PFSK-1 (cell line): Measurements from ENCODE around the gene TSGA10.

Experiments
- FOXP2 ChIP-seq: optimal IDR thresholded peaks from 2 replicates; pipeline ENCODE3; 2011; ENCODE audit warnings: borderline replicate concordance, control low read depth, inconsistent platforms; ENCODE audit not compliant: insufficient read depth; ENCODE audit errors: extremely low read length, extremely low read depth
- POLR2AphosphoS5 ChIP-seq: IDR thresholded peaks from 2 replicates; pipeline ENCODE4 v1.6.1; 2012; ENCODE audit warnings: low read depth, mild to moderate bottlenecking, control low read depth, low read length, moderate library complexity
- SIN3A ChIP-seq: IDR thresholded peaks from 2 replicates; pipeline ENCODE4 v1.6.1; 2012; ENCODE audit warnings: mild to moderate bottlenecking, low read length, moderate library complexity, borderline replicate concordance; ENCODE audit not compliant: insufficient read depth
- TAF1 ChIP-seq: IDR thresholded peaks from 2 replicates; pipeline ENCODE4 v1.6.1; 2012; ENCODE audit warnings: low read length, control low read depth, borderline replicate concordance; ENCODE audit not compliant: insufficient read depth
- TF ChIP-seq, protein P1 (sequence below), 2 experiments: IDR thresholded peaks; 2 replicates each; pipeline versions ENCODE4 v1.6.1 to v1.8.0; 2011 to 2012; ENCODE audit warnings: low read depth in 2 of 2, low read length in 2 of 2, control low read depth in 1 of 2, inconsistent platforms in 1 of 2, mild to moderate bottlenecking in 1 of 2, moderate library complexity in 1 of 2; ENCODE audit not compliant: insufficient read depth in 1 of 2

The TSGA10 gene

DNA sequence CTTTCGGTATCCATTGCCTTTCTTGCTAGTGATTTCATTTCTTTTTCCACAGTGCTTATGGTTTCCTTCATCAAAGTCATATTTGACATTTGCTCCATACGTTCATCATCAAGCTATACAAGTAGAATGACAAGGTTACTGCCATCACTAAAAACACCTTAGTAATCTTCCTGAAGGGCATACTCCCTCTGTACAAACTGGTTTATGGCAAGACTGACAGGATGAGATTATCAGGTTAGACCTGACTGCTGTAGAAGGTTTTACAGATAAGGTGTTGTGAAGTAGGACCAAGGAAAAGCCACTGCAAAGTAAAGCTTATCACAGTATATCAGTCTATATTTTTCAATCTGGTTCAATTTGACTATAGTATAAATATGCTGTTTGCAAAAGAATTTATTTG, 50.7 kb downstream of the TSGA10 start:
- no peak for TF ChIP-seq SIN3A
- TF ChIP-seq POLR2AphosphoS5 = no peak
- TF ChIP-seq, protein P1, sequence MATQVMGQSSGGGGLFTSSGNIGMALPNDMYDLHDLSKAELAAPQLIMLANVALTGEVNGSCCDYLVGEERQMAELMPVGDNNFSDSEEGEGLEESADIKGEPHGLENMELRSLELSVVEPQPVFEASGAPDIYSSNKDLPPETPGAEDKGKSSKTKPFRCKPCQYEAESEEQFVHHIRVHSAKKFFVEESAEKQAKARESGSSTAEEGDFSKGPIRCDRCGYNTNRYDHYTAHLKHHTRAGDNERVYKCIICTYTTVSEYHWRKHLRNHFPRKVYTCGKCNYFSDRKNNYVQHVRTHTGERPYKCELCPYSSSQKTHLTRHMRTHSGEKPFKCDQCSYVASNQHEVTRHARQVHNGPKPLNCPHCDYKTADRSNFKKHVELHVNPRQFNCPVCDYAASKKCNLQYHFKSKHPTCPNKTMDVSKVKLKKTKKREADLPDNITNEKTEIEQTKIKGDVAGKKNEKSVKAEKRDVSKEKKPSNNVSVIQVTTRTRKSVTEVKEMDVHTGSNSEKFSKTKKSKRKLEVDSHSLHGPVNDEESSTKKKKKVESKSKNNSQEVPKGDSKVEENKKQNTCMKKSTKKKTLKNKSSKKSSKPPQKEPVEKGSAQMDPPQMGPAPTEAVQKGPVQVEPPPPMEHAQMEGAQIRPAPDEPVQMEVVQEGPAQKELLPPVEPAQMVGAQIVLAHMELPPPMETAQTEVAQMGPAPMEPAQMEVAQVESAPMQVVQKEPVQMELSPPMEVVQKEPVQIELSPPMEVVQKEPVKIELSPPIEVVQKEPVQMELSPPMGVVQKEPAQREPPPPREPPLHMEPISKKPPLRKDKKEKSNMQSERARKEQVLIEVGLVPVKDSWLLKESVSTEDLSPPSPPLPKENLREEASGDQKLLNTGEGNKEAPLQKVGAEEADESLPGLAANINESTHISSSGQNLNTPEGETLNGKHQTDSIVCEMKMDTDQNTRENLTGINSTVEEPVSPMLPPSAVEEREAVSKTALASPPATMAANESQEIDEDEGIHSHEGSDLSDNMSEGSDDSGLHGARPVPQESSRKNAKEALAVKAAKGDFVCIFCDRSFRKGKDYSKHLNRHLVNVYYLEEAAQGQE (IDR thresholded peaks at IDR 0.05; ENCODE audit: insufficient read depth in 1 of 2, low read depth in 2 of 2, low read length in 2 of 2) = no peak

DNA sequence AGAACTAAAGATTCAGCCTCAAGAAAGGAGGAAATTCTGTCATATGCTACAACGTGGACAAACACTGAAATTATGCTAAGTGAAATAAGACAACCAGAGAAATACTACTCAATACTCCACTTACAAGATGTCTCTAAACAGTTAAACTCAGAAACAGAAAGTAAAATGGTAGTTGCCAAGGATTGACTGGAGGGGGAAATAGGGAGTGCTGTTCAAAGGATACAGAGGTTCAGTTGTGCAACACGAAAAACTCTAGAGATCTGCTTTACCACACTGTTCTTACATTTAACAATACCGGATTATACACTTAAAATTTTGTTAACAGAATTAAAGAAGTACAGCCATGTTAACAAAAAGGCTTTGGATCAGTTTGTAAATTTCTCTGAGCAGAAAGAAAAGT, 53.0 kb downstream of the TSGA10 start:
- no peak for TF ChIP-seq POLR2AphosphoS5
- no peak for TF ChIP-seq TAF1
- no peak for TF ChIP-seq FOXP2
- TF ChIP-seq, protein P1 (IDR thresholded peaks at IDR 0.05; ENCODE audit: insufficient read depth in 1 of 2, low read depth in 2 of 2, low read length in 2 of 2) = no peak
- TF ChIP-seq SIN3A = no peak

DNA sequence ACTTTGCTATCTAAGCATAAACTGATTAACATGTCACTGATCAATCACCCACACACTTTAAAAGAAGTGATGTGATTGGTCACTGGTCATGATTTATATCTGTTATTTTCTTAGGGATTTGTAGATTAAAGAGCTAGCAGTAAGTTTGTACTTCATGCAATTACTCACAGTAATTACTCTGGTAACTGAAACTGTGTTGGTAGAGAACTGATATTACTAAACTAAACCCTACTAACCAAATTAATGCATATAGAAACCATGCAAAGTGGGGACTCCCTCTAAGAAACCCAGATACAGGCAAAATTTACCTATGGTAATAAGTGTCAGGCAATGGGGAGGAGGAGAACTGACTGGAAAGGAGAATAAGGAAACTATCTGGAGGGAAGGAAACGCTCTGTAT, 58.0 kb downstream of the TSGA10 start:
- TF ChIP-seq POLR2AphosphoS5 (no peak), FOXP2 (no peak), SIN3A (no peak), TAF1 (no peak)
- TF ChIP-seq, protein P1 (IDR thresholded peaks at IDR 0.05; ENCODE audit: insufficient read depth in 1 of 2, low read depth in 2 of 2, low read length in 2 of 2) = no peak

DNA sequence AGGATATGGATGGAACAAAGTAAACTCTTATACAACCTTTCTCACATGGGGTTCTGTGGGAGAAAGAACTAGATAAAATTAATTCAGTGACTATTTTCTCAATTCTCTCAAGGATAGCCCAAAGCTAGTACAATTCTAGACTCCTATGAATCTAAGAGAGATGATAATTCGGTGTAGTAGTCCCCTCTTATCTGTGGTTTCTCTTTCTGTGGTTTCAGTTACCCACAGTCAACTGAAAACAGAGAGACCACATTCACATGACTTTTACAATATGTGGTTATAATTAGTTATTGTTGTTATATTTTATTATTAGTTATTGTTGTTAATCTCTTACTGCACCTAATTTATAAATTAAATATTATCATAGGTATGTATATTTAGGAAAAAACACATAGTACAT, 66.7 kb downstream of the TSGA10 start:
- no peak for TF ChIP-seq POLR2AphosphoS5

DNA sequence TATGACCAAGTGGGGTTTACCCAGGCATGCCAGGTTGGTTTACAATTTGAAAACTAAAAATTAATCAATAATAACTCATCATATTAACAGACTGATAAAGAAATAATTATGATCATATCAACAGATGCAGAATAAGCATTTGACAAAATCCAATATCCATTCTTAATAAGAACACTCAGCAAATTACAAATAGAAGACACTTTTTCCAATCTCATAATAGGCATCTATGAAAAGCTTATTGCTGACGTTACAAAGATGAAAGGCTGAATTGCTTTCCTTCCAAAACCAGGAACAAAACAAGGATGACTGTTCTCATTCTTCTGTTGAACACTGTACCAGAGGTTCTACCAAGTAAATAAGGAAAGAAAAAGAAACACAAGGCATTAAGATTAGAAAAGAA, 68.4 kb downstream of the TSGA10 start:
- TF ChIP-seq SIN3A = no peak
- TF ChIP-seq, protein P1 (IDR thresholded peaks at IDR 0.05; ENCODE audit: insufficient read depth in 1 of 2, low read depth in 2 of 2, low read length in 2 of 2) = no peak
- no peak for TF ChIP-seq FOXP2
- TF ChIP-seq TAF1 = no peak
- TF ChIP-seq POLR2AphosphoS5 = no peak

DNA sequence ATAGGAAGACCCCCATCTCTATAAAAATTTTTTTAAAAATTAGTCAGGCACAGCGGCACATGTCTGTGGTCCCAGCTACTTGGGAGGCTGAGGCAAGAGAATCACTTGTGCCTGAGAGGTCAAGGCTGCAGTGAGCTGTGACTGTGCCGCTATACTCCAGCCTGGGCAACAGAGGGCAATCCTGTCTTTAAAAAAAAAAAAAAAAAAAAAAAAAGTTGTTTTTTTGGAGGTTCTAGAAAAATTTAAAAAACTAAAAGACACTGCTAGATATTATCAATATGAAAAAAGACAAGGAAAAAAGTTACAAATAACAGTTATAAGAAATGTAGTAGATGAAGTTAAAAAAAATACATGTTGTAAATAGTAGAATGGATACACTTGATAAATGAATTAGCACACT, 69.3 kb downstream of the TSGA10 start:
- TF ChIP-seq POLR2AphosphoS5 (no peak), FOXP2 (no peak), TAF1 (no peak), SIN3A (no peak)
- TF ChIP-seq, protein P1 (IDR thresholded peaks at IDR 0.05; ENCODE audit: insufficient read depth in 1 of 2, low read depth in 2 of 2, low read length in 2 of 2) = no peak
